Measurements from ENCODE around the gene SHH. TPM values are rescaled to one million over a fixed set of nuclear protein-coding genes. Genes with fewer than 3 reads are reported as not detected.

The SHH gene
- polyA plus RNA-seq, 1 experiment: not detected

DNA sequence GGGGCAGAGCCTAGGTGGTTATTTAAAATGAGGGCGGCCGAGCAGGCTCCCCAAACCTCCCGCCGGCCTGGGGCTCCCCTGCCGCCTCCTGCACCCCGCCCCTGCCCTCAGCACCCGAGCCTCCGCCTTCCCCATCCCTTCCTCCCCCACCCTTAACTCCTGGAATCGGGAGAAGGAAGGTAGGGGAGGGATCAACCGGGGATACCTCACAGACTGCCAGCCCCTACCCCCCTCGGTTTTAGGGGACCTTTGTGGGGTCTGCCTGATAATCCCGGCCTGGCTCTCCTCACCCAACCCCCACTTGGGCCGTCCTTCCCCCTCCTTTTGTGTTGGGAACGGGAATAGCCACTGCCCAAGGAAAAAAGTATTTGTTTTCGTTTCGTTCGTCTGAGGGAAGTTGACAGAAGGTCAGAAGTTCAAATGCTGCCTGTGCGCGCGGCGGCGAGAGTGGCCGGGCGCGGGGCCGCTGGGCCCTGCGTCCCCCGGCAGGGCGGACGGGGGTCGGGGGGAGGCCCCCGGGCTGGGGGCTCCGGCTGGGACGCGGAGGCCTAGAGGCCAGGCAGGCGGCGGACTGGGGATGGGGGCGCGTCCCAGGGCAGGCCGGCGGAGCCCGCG lies 2.8 kb downstream of the SHH start:
- H3K27me3 ChIP-seq (ENCODE audit: control insufficient read depth, insufficient read depth, low read length): peaks cover 86% of the 10 kb centered on the region
- H3K4me3 ChIP-seq (ENCODE audit: low read depth, low read length): no peak overlapping the region
- TF ChIP-seq, protein P1, sequence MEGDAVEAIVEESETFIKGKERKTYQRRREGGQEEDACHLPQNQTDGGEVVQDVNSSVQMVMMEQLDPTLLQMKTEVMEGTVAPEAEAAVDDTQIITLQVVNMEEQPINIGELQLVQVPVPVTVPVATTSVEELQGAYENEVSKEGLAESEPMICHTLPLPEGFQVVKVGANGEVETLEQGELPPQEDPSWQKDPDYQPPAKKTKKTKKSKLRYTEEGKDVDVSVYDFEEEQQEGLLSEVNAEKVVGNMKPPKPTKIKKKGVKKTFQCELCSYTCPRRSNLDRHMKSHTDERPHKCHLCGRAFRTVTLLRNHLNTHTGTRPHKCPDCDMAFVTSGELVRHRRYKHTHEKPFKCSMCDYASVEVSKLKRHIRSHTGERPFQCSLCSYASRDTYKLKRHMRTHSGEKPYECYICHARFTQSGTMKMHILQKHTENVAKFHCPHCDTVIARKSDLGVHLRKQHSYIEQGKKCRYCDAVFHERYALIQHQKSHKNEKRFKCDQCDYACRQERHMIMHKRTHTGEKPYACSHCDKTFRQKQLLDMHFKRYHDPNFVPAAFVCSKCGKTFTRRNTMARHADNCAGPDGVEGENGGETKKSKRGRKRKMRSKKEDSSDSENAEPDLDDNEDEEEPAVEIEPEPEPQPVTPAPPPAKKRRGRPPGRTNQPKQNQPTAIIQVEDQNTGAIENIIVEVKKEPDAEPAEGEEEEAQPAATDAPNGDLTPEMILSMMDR (IDR thresholded peaks at IDR 0.05; ENCODE audit: low read depth, low read length): no peak
- DNase-seq (ENCODE audit: low read depth, low spot score): no peak
- H3K9me3 ChIP-seq (ENCODE audit: control insufficient read depth, insufficient read depth, low read length): no peaks in the 10 kb centered on the region; the same call in 1 of the 2 replicates
- ChIA-PET CTCF (no interaction called here), POLR2A (no interaction called here)
- no peak overlapping the region for H3K27ac ChIP-seq (ENCODE audit: low read depth, low read length)

DNA sequence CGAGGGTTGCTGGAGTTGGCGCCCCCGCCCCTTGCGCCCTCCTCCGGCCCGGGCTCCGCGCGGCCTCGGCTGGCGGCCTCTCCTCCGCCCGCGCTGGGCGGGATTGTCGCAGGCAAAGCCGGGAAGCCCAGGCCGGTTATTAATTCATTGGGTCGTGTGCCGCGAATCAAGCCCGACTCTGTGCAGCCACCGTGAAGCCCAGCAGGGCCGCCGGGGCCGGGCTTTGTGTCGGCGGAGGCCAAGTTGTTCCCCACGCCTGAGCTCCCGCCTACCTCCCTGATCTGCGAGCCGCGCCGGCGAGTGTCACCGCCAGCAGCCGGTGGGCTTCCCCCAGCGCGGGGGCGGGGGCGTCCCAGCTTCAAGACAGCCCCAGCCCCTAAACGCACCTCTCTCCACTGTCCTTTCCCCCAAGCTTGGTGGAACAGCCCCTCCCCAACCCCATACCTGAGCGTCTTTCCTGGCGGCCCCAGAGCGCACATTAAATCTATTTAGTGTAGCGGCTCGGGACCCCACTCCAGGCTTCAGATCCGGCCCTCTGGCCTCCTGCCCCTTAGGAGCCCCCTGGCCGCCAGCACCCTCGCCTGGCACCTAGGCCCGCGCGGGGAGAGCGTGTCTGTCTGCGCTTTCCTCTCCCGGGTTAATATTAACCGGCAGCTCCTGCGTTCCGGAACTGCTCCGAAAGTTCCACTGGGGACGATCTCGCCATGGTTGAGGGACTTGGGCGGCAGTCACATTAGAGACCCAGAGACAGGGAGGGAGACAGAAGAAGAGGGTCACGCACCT lies 3.5 kb downstream of the SHH start:
- TF ChIP-seq, protein P1 (IDR thresholded peaks at IDR 0.05; ENCODE audit: low read depth, low read length): no peak
- no peak overlapping the region for H3K27ac ChIP-seq (ENCODE audit: low read depth, low read length)
- ChIA-PET CTCF (no interaction called here), POLR2A (interaction anchor here (0.8 kb wide), 1 partner anchor 436 kb away, joined by 5 read pairs; no protein-coding TSS in a partner anchor)
- DNase-seq (ENCODE audit: low read depth, low spot score): no peak
- H3K4me3 ChIP-seq (ENCODE audit: low read depth, low read length): no peak overlapping the region
- H3K9me3 ChIP-seq (ENCODE audit: control insufficient read depth, insufficient read depth, low read length): no peaks in the 10 kb centered on the region; the same call in 1 of the 2 replicates
- peaks cover 84% of the 10 kb centered on the region for H3K27me3 ChIP-seq (ENCODE audit: control insufficient read depth, insufficient read depth, low read length)

DNA sequence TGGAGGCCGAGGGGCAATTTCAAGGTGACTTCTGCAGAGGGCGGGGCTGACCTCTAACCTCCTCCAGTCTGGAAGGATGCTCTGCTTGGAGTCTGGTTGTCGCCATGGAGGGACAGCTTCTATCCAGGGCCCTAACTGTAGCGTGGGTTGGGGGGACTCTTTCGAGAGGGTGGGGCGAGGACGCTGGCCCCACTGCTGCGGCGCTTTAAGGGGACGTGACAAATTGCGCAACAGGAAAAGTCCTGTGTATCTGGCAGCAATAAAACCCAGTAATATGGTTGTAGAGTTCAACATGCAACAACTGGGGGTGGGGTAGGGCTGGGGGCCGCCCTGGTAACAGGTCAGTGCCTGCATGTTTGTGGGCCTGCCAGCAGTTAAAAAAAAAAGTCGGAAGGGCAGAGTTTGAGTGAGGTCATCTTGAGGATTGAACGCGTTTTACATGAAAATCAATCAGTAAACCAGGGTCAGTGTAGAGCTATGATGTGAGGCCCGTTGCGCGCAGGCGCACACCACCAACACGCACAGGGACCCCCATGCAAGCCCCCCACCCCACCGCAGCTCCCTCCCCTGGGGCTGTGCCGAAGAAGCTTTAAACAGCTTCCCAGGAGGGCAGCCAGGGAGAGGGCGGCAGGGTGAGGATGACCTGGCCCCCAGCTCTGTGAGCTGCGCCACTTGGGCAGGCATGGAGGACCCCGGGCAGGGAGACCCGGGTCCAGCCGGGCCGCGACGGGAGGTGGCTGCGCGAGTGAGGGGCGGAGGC lies 4.3 kb downstream of the SHH start:
- ChIA-PET CTCF (interaction anchor here (0.6 kb wide), 1 partner anchor 1017 kb away, joined by 4 read pairs; no protein-coding TSS in a partner anchor), POLR2A (interaction anchor here (0.8 kb wide), 1 partner anchor 435 kb away, joined by 5 read pairs; no protein-coding TSS in a partner anchor)
- Histone ChIP-seq H3K27ac (ENCODE audit: low read depth, low read length) (no peak overlapping the region), H3K4me3 (ENCODE audit: low read depth, low read length) (no peak overlapping the region), H3K27me3 (ENCODE audit: control insufficient read depth, insufficient read depth, low read length) (peaks cover 81% of the 10 kb centered on the region), H3K9me3 (ENCODE audit: control insufficient read depth, insufficient read depth, low read length) (no peaks in the 10 kb centered on the region; the same call in 1 of the 2 replicates)
- no peak for DNase-seq (ENCODE audit: low read depth, low spot score)
- TF ChIP-seq, protein P1 (IDR thresholded peaks at IDR 0.05; ENCODE audit: low read depth, low read length): no peak

DNA sequence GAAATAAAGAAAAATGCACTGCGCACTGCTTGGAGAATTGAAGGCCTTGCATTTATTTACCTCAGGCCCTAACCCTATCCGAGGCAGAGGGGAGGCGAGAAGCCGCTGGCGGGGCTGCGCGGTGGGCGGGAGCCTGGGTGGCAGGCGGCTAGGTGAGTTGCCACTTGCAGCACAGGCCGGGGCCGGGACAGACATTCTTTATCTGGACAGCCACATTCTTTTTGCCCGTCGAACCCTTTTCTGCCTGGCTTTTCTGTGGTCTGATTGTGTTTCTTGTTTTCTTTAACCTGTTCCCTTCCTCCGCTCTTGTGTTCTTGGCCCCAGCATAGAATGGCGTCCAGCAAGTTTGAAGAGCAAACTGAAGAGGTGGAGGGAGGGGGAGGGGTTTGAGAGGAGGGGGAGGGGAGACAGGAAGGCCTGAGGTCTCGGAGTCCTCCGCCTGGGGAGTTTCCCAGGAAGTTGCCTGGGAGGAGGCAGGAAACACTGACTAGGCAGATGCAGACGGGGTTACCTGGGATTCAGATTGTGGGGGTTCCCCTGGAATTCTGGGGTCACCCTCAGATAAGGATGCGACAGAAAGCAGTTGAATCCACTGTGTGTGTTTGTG lies 5.1 kb downstream of the SHH start:
- ChIA-PET CTCF (interaction anchor here (0.6 kb wide), 1 partner anchor 1018 kb away, joined by 4 read pairs; no protein-coding TSS in a partner anchor), POLR2A (no interaction called here)
- Histone ChIP-seq H3K9me3 (ENCODE audit: control insufficient read depth, insufficient read depth, low read length) (no peaks in the 10 kb centered on the region; the same call in 1 of the 2 replicates), H3K27me3 (ENCODE audit: control insufficient read depth, insufficient read depth, low read length) (peaks cover 77% of the 10 kb centered on the region), H3K4me3 (ENCODE audit: low read depth, low read length) (no peak overlapping the region), H3K27ac (ENCODE audit: low read depth, low read length) (no peak overlapping the region)
- TF ChIP-seq, protein P1 (IDR thresholded peaks at IDR 0.05; ENCODE audit: low read depth, low read length): no peak
- no peak for DNase-seq (ENCODE audit: low read depth, low spot score)
